Activated CD8-positive, alpha-beta T cell treated with anti-CD3 and anti-CD28 coated beads for 36 hours (primary cell): Measurements from ENCODE around the gene MAD2L2. TPM values are rescaled to one million over a fixed set of nuclear protein-coding genes. Genes with fewer than 3 reads are reported as not detected.
A peak's percentile ranks its signal among the peaks of the same experiment; 100 is the strongest.

Source experiments
- ATAC-seq: fragments of 200-7000 bp; cut with Tn5 transposase; one replicate; pipeline ENCODE4 v1.10.0; 2021; ENCODE audit warnings: mild to moderate bottlenecking, moderate library complexity
- CTCF ChIA-PET: fragments of 350-600 bp; sonication (Branson Sonifier 250); formaldehyde crosslinking; loops from one replicate; lab custom pipeline; 2021; ENCODE audit warnings: antibody characterized with exemption; lab: Charles Lee
- POLR2A ChIA-PET: fragments of 350-600 bp; sonication (Branson Sonifier 250); formaldehyde crosslinking; loops from one replicate; lab custom pipeline; 2021; ENCODE audit warnings: antibody characterized with exemption; lab: Charles Lee
- DNase-seq: peaks from one replicate; pipeline ENCODE4 v3.0.0-alpha.2; 2020
- H3K27ac Mint-ChIP-seq: one replicate; pipeline ENCODE4 v1.8.0; 2021; ENCODE audit warnings: mild to moderate bottlenecking, mixed read lengths
- H3K27me3 Mint-ChIP-seq: one replicate; pipeline ENCODE4 v1.8.0; 2021; ENCODE audit warnings: mixed read lengths
- H3K36me3 Mint-ChIP-seq: one replicate; pipeline ENCODE4 v1.8.0; 2021; ENCODE audit warnings: low read depth, mixed read lengths
- H3K4me1 Mint-ChIP-seq: one replicate; pipeline ENCODE4 v1.8.0; 2021; ENCODE audit warnings: low read depth, mixed read lengths
- H3K4me3 Mint-ChIP-seq: one replicate; pipeline ENCODE4 v1.8.0; 2021; ENCODE audit warnings: mild to moderate bottlenecking, moderate library complexity, mixed read lengths
- H3K9me3 Mint-ChIP-seq: one replicate; pipeline ENCODE4 v1.8.0; 2021; ENCODE audit warnings: mixed read lengths
- intact Hi-C: fragments of 100-400 bp; cut with micrococcal nuclease; formaldehyde crosslinking; loops from one replicate; pipeline ENCODE4 v1.10.0; 2022
- total RNA-seq, 2 experiments: library from RNA; stranded (reverse); gene quantifications; one replicate each; pipeline ENCODE4 v1.2.3, GENCODE V29; 2021
- TF ChIP-seq, protein P1 (sequence below): fragments of 200-600 bp; IDR thresholded peaks from one replicate; pipeline ENCODE4 v1.8.0; 2022; ENCODE audit warnings: antibody characterized with exemption, mild to moderate bottlenecking

The MAD2L2 gene
- total RNA-seq, 2 experiments from 2014 or later = 86.5 to 90.4 TPM

DNA sequence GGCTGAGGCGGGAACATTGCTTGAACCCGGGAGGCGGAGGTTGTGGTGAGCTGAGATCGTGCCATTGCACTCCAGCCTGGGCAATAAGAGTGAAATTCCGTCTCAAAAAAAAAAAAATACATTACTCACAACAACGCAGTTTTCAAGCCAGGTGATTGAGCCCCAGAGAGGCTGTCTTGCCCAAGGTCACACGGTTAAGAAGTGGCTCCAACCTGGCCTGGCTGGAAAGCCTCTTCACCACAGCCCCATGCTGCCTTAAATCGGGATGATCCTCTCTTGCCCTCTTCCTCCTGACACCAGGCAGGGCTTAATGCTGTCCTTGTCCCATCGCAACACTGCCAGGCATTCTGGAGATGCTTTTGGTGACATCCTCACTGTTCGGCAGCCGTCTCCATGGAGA lies 32.1 kb upstream of the MAD2L2 start:
- CTCF ChIA-PET = interaction anchor here (1.1 to 5.1 kb wide), 2 partner anchors 48 to 68 kb away, joined by 3 to 26 read pairs; partner anchors contain the start of gene FBXO6
- POLR2A ChIA-PET = no interaction called here

GRCh38 chr1:11712285-11712684 lies 31.3 kb upstream of the MAD2L2 start:
- Mint-ChIP-seq H3K9me3 (no peaks in the 10 kb centered on the region), H3K36me3 (no peaks in the 10 kb centered on the region), H3K27ac (no peak overlapping the region), H3K4me1 (no peaks in the 10 kb centered on the region), H3K4me3 (no peak overlapping the region), H3K27me3 (no peaks in the 10 kb centered on the region)
- ATAC-seq = no peak
- ChIA-PET POLR2A (no interaction called here), CTCF (interaction anchor here (1.1 to 5.1 kb wide), 3 partner anchors 22 to 67 kb away, joined by 3 to 26 read pairs (median 3); partner anchors contain the start of gene FBXO6)
- intact Hi-C loops = no loop called here
- DNase-seq = no peak
- TF ChIP-seq, protein P1, sequence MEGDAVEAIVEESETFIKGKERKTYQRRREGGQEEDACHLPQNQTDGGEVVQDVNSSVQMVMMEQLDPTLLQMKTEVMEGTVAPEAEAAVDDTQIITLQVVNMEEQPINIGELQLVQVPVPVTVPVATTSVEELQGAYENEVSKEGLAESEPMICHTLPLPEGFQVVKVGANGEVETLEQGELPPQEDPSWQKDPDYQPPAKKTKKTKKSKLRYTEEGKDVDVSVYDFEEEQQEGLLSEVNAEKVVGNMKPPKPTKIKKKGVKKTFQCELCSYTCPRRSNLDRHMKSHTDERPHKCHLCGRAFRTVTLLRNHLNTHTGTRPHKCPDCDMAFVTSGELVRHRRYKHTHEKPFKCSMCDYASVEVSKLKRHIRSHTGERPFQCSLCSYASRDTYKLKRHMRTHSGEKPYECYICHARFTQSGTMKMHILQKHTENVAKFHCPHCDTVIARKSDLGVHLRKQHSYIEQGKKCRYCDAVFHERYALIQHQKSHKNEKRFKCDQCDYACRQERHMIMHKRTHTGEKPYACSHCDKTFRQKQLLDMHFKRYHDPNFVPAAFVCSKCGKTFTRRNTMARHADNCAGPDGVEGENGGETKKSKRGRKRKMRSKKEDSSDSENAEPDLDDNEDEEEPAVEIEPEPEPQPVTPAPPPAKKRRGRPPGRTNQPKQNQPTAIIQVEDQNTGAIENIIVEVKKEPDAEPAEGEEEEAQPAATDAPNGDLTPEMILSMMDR = no peak

More for the DNA sequence above, 32.1 kb upstream of the MAD2L2 start:
- DNase-seq (no peak), ATAC-seq (no peak)
- H3K4me3 Mint-ChIP-seq = no peak overlapping the region
- H3K27me3 Mint-ChIP-seq = no peaks in the 10 kb centered on the region
- no peak overlapping the region for H3K27ac Mint-ChIP-seq
- H3K9me3 Mint-ChIP-seq = no peaks in the 10 kb centered on the region
- no peaks in the 10 kb centered on the region for H3K36me3 Mint-ChIP-seq
- TF ChIP-seq, protein P1 = no peak
- intact Hi-C loops = no loop called here
- no peaks in the 10 kb centered on the region for H3K4me1 Mint-ChIP-seq

DNA sequence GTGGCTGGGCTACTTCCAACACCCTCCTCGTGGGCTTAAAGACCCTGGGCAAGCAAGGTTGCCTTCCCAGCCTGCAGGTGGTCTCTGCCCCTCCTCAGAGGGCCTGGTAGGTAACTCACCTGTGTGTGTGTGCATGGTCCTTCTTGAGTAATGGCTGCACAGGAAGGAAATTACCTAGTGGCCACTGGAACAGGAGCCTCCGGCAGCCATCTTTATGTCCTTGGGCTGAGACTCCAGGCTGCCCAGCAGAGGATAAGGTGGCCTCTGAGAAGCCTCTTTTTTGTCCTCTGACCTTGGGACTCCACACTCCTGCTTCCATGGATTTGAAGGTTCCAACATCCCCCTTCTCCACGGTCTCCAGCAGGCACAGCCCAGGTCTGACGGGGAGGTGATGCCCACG lies 30.5 kb upstream of the MAD2L2 start:
- DNase-seq (no peak), ATAC-seq (no peak)
- TF ChIP-seq, protein P1 = no peak
- H3K4me3 Mint-ChIP-seq = no peak overlapping the region
- no peak overlapping the region for H3K27ac Mint-ChIP-seq
- CTCF ChIA-PET = interaction anchor here (0.8 to 5.1 kb wide), 17 partner anchors 8 to 383 kb away, joined by 3 to 26 read pairs (median 4); partner anchors contain the start of genes AGTRAP, FBXO6 and MAD2L2
- POLR2A ChIA-PET = no interaction called here
- H3K4me1 Mint-ChIP-seq = no peaks in the 10 kb centered on the region
- intact Hi-C loops = no loop called here
- H3K27me3 Mint-ChIP-seq = no peaks in the 10 kb centered on the region
- no peaks in the 10 kb centered on the region for H3K36me3 Mint-ChIP-seq
- H3K9me3 Mint-ChIP-seq = no peaks in the 10 kb centered on the region

DNA sequence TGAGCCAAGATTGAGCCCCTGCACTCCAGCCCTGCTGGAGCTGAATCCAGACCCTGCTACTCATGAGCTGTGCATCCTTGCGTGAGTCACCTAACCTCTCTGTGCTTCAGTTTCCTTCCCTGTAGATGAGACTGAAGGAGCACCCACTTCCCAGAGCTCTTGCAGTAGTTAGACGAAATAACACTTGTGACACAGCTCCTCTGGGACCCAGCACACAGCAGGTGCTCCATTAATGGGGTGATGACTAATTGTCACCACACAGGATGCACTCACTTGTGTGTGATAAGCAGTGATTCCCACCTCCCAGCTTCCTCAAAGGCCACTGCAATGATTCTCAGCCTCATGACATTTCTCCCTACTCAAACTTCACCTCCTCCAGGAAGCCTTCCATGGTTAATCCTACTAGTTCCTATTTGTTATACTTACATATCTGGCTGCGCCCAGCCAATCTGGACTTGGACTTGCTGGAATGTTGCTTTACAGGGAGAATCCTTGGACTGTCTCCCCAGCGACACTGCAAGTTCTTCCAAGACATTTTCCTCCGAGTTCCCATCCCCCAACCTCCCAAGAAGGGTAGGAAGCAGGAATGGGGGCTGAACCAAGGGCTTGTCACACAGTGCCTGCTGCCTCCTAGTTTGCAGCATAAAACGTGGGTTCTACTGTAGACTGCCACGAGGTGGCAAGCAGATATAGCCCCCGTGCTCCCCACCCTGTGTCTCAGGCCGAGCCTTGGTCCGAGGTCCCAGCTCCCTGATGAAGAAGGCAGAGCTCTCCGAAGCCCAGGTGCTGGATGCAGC lies 27.8 kb upstream of the MAD2L2 start:
- ATAC-seq (peak; percentile 57), DNase-seq (peak; percentile 24)
- H3K4me1 Mint-ChIP-seq = no peaks in the 10 kb centered on the region
- H3K27ac Mint-ChIP-seq = no peak overlapping the region
- TF ChIP-seq, protein P1 = no peak
- no peaks in the 10 kb centered on the region for H3K9me3 Mint-ChIP-seq
- no peak overlapping the region for H3K4me3 Mint-ChIP-seq
- CTCF ChIA-PET = interaction anchor here (0.7 to 5.1 kb wide), 5 partner anchors 11 to 63 kb away, joined by 3 to 26 read pairs (median 3); partner anchors contain the start of gene FBXO6
- POLR2A ChIA-PET = no interaction called here
- no peaks in the 10 kb centered on the region for H3K36me3 Mint-ChIP-seq
- no peaks in the 10 kb centered on the region for H3K27me3 Mint-ChIP-seq
- intact Hi-C loops = no loop called here
